HG03103 (cell line): ENCODE results near the gene CDHR3.

Experiments used
- ATAC-seq: cut with Tn5 transposase; IDR thresholded peaks from one replicate; pipeline ENCODE4 v1.9.1; 2021; ENCODE audit warnings: low read depth; ENCODE audit not compliant: unreplicated experiment

Gene CDHR3

DNA sequence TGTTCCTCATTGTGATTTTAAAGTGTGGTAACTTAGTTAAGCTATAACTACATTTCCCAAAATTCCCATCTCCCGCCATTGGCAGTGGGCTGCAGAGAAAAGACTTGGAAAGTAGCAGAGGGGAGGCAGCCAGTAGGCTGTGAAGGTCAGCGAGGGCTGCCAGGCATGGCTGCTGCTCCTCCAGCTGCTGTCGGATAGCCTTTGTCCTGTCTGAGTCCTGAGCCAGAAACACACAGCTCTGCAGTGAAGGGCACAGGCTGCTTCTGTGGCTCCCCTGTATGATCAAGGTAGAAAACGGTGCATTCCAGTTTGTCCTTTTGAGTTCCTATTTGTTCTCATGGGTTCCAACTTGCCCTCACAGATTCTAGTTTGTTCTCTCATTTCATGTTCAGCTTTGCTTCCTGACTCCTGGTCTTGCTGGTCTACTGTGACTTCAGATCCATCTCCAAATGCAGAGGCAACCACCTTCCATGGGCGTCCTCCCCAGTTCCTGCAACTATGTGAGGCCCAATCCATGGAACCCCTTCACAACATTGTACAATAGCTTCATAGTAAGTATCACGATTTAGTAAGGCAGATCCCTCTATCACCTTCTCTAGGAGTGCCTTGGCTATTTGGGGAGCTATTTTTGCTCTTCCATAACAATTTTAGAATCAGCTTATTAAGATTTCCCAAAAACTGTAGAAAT, 117.4 kb downstream of the CDHR3 start:
- no peak for ATAC-seq

DNA sequence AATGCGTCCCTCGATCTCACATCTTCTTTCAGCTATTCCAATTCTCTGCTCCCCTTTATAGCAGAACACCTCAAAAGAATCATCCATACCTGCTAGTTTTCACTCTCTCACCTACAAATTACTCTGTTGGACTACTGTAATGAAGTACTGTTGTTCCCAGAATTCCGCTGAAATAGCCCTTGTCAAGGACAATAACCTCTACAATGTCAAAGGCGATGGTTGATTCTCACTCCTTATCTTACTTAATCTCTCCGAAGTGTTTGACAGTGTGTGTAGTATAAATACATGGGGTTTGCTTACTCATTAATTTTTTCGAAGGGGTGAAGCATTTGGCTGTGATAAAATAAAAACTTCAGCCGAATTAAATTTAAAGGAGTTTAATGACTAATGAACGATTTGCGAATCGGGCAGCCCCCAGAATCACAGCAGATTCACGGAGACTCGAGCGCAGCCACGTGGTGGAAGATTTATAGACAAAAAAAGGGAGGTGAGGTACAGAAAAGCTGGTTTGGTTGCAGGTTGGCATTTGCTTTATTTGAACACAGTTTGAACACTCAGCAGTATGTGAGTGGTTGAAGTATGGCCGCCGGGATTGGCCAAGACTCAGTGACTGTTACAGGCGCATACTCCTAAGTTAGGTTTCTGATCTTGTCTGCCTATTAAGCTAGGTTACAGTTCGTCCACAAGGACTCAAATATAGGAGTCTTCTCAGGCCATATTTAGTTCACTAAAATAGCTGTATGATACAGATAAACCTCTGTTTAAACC, 119.2 kb downstream of the CDHR3 start:
- ATAC-seq = no peak
